ENCODE results near the gene CROT.
A peak's percentile ranks its signal among the peaks of the same experiment; 100 is the strongest.

Gene CROT

GRCh38 chr7:87411186-87411585 is 65.7 kb downstream of the CROT start:
- no peak overlapping the region for H3K4me3 ChIP-seq (ENCODE audit: low read depth, low read length)
- TF ChIP-seq CTCF (IDR thresholded peaks at IDR 0.05; ENCODE audit: insufficient read depth, low read depth, low read length, missing control alignments): no peak
- no peak for DNase-seq (ENCODE audit: low read depth)

GRCh38 chr7:87413029-87413428 is 67.6 kb downstream of the CROT start:
- DNase-seq (ENCODE audit: low read depth): no peak
- TF ChIP-seq CTCF (IDR thresholded peaks at IDR 0.05; ENCODE audit: insufficient read depth, low read depth, low read length, missing control alignments): no peak
- H3K4me3 ChIP-seq (ENCODE audit: low read depth, low read length): no peak overlapping the region

- no peak overlapping the region for H3K4me3 ChIP-seq (ENCODE audit: low read depth, low read length)
- no peak for TF ChIP-seq CTCF (IDR thresholded peaks at IDR 0.05; ENCODE audit: insufficient read depth, low read depth, low read length, missing control alignments)
- DNase-seq (ENCODE audit: low read depth): no peak
Observed at GRCh38 chr7:87413951-87414793, 68.7 kb downstream of the CROT start.

- no peak for TF ChIP-seq CTCF (IDR thresholded peaks at IDR 0.05; ENCODE audit: insufficient read depth, low read depth, low read length, missing control alignments)
Observed at GRCh38 chr7:87414794-87415188, 69.3 kb downstream of the CROT start.

GRCh38 chr7:87416682-87417587 is 71.5 kb downstream of the CROT start:
- no peak overlapping the region for H3K4me3 ChIP-seq (ENCODE audit: low read depth, low read length)
- peak; percentile 78 for DNase-seq (ENCODE audit: low read depth)
- peak; percentile 46 for TF ChIP-seq CTCF (IDR thresholded peaks at IDR 0.05; ENCODE audit: insufficient read depth, low read depth, low read length, missing control alignments)

More at GRCh38 chr7:87414794-87415188, 69.3 kb downstream of the CROT start:
- DNase-seq (ENCODE audit: low read depth): no peak
- H3K4me3 ChIP-seq (ENCODE audit: low read depth, low read length): no peak overlapping the region

DNA sequence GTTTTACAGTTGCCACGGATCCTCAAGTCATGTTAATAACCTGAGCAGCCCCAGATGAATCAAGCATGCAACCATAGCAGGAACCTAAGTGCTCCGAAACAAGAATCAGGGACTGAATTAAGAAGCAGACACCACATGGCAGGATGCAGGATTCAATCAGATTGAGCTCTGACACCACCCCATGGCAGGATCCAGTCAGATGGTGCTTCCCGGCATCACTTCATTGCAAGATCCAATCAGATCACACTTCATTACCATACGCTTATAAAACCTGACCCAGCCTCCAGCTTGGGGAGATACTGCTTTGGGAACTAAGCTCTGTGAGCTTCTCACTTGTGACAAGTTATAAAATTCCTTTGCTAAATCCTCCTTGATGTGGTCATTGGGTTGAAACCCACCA is 74.7 kb downstream of the CROT start:
- TF ChIP-seq CTCF (IDR thresholded peaks at IDR 0.05; ENCODE audit: insufficient read depth, low read depth, low read length, missing control alignments): no peak

More for the DNA sequence above, 74.7 kb downstream of the CROT start:
- no peak overlapping the region for H3K4me3 ChIP-seq (ENCODE audit: low read depth, low read length)
- no peak for DNase-seq (ENCODE audit: low read depth)

Measured in GM12865 (cell line).